Activated CD4-positive, alpha-beta T cell treated with anti-CD3 and anti-CD28 coated beads, Interleukin-2, amount 10 ng/mL, durations not matched to agents 7 days and 5 days (primary cell): ENCODE data around the gene ANKRD2. TPM values are rescaled to one million over a fixed set of nuclear protein-coding genes. Genes with fewer than 3 reads are reported as not detected.
"Not testable (repeated sequence)": the region's sequence is repeated elsewhere in the genome, so short reads cannot be mapped to it uniquely, and the experiment has no call there.

Experiments
- CTCF ChIA-PET: fragments of 350-600 bp; sonication (Branson Sonifier 250); formaldehyde crosslinking; loops from one replicate; lab custom pipeline; 2021; ENCODE audit warnings: antibody characterized with exemption; lab: Charles Lee
- POLR2A ChIA-PET: fragments of 350-600 bp; sonication (Branson Sonifier 250); formaldehyde crosslinking; loops from one replicate; lab custom pipeline; 2021; ENCODE audit warnings: antibody characterized with exemption; lab: Charles Lee
- DNase-seq: peaks from one replicate; pipeline ENCODE4 v3.0.0-alpha.2; 2020
- H3K27ac Mint-ChIP-seq: one replicate; pipeline ENCODE4 v1.8.0; 2021; ENCODE audit warnings: mild to moderate bottlenecking, moderate library complexity, mixed read lengths
- H3K27me3 Mint-ChIP-seq: one replicate; pipeline ENCODE4 v1.8.0; 2021; ENCODE audit warnings: mixed read lengths
- H3K36me3 Mint-ChIP-seq: one replicate; pipeline ENCODE4 v1.8.0; 2021; ENCODE audit warnings: low read depth, mixed read lengths
- H3K4me1 Mint-ChIP-seq: one replicate; pipeline ENCODE4 v1.8.0; 2021; ENCODE audit warnings: mixed read lengths
- H3K4me3 Mint-ChIP-seq: one replicate; pipeline ENCODE4 v1.8.0; 2021; ENCODE audit warnings: mild to moderate bottlenecking, moderate library complexity, mixed read lengths
- H3K9me3 Mint-ChIP-seq: one replicate; pipeline ENCODE4 v1.8.0; 2021; ENCODE audit warnings: mixed read lengths
- total RNA-seq, 2 experiments: library from RNA; stranded (reverse); gene quantifications; one replicate each; pipeline ENCODE4 v1.2.3, GENCODE V29; 2021

ANKRD2 gene
- total RNA-seq, 2 experiments from 2014 or later: 0.37 TPM; not detected in 1

GRCh38 chr10:97566336-97566996 lies 6.1 kb upstream of the ANKRD2 start:
- no peak for DNase-seq
- POLR2A ChIA-PET: no interaction called here
- H3K4me1 Mint-ChIP-seq: no peaks in the 10 kb centered on the region
- H3K9me3 Mint-ChIP-seq: peaks cover 3% of the 10 kb centered on the region
- H3K27me3 Mint-ChIP-seq: no peaks in the 10 kb centered on the region
- CTCF ChIA-PET: no interaction called here
- no peak overlapping the region for H3K4me3 Mint-ChIP-seq
- H3K27ac Mint-ChIP-seq: no peak overlapping the region
- H3K36me3 Mint-ChIP-seq: no peaks in the 10 kb centered on the region

- no peak overlapping the region for H3K4me3 Mint-ChIP-seq
- no peaks in the 10 kb centered on the region for H3K27me3 Mint-ChIP-seq
- no peaks in the 10 kb centered on the region for H3K4me1 Mint-ChIP-seq
- CTCF ChIA-PET: interaction anchor here (1.7 kb wide), 1 partner anchor 50 kb away, joined by 3 read pairs; no protein-coding TSS in a partner anchor
- POLR2A ChIA-PET: no interaction called here
- no peak for DNase-seq
- no peak overlapping the region for H3K27ac Mint-ChIP-seq
- H3K9me3 Mint-ChIP-seq: no peaks in the 10 kb centered on the region
- H3K36me3 Mint-ChIP-seq: no peaks in the 10 kb centered on the region
These were observed 4.7 kb upstream of the ANKRD2 start for GRCh38 chr10:97567891-97568290.

- Mint-ChIP-seq H3K4me3 (no peak overlapping the region), H3K27ac (no peak overlapping the region), H3K36me3 (no peaks in the 10 kb centered on the region), H3K4me1 (no peaks in the 10 kb centered on the region), H3K27me3 (no peaks in the 10 kb centered on the region), H3K9me3 (no peaks in the 10 kb centered on the region)
- CTCF ChIA-PET: no interaction called here
- no peak for DNase-seq
- POLR2A ChIA-PET: no interaction called here
These were observed 2.3 kb upstream of the ANKRD2 start for GRCh38 chr10:97570146-97570788.

GRCh38 chr10:97570789-97571471 lies 1.6 kb upstream of the ANKRD2 start:
- ChIA-PET POLR2A (no interaction called here), CTCF (interaction anchor here (1.2 to 2.3 kb wide), 7 partner anchors 10 to 95 kb away, joined by 3 to 11 read pairs (median 8); no protein-coding TSS in a partner anchor)
- no peaks in the 10 kb centered on the region for H3K27me3 Mint-ChIP-seq
- no peak for DNase-seq
- no peaks in the 10 kb centered on the region for H3K36me3 Mint-ChIP-seq
- H3K27ac Mint-ChIP-seq: no peak overlapping the region
- no peak overlapping the region for H3K4me3 Mint-ChIP-seq
- no peaks in the 10 kb centered on the region for H3K4me1 Mint-ChIP-seq
- H3K9me3 Mint-ChIP-seq: no peaks in the 10 kb centered on the region

DNA sequence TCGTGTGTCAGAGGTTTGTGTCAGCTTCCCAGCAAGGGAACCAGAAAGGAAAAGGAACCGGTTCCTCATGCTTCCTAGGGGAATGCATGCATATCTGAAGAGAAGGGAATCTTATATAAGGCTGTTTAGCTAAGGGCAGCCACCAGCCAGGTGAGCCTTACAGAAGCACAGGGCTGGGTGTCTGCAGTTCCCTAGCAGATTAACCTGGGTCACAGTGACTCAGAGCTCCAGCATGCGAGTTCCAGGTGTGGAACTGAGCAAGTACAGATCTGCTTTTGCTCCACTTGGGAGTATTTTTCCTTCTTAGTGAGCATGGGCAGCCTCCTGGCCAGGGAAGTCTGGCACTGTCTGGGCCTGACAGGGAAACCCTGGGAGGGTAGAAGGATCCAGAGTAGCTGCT lies 957 bp upstream of the ANKRD2 start:
- DNase-seq: no peak
- Mint-ChIP-seq H3K9me3 (no peaks in the 10 kb centered on the region), H3K36me3 (no peaks in the 10 kb centered on the region), H3K27ac (no peak overlapping the region), H3K27me3 (no peaks in the 10 kb centered on the region), H3K4me3 (no peak overlapping the region), H3K4me1 (no peaks in the 10 kb centered on the region)
- ChIA-PET CTCF (interaction anchor here (0.6 to 2.5 kb wide), 14 partner anchors 10 to 153 kb away, joined by 3 to 11 read pairs (median 5); partner anchors contain the start of genes C10orf62 and HOGA1), POLR2A (no interaction called here)

GRCh38 chr10:97573021-97573420 lies 442 bp downstream of the ANKRD2 start:
- Mint-ChIP-seq H3K27me3 (no peaks in the 10 kb centered on the region), H3K4me3 (no peak overlapping the region), H3K4me1 (no peaks in the 10 kb centered on the region), H3K27ac (no peak overlapping the region), H3K36me3 (no peaks in the 10 kb centered on the region), H3K9me3 (no peaks in the 10 kb centered on the region)
- CTCF ChIA-PET: interaction anchor here (1.0 to 2.5 kb wide), 7 partner anchors 11 to 40 kb away, joined by 4 to 11 read pairs (median 8); partner anchors contain the start of genes C10orf62 and HOGA1
- POLR2A ChIA-PET: no interaction called here
- DNase-seq: no peak

DNA sequence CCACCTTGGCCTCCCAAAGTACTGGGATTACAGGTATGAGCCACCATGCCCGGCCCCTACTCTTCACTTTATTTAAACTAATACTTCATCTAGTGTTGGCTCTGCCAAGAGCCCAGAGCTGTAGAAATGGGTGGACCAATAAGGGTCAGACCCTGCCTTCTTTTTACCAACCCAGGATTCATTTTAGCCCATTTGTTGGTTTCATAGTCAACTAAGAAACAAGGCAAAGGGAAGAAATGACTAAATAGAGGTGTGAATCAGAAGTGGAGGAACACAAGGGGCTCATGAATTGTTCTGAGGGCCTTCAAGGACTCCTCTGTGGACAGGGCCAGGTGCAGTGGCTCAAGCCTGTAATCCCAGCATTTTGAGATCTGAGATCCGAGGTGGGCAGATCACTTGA lies 1.1 kb downstream of the ANKRD2 start:
- no peak overlapping the region for H3K27ac Mint-ChIP-seq
- no peak overlapping the region for H3K4me3 Mint-ChIP-seq
- H3K27me3 Mint-ChIP-seq: no peaks in the 10 kb centered on the region
- H3K9me3 Mint-ChIP-seq: no peaks in the 10 kb centered on the region
- no peak for DNase-seq
- ChIA-PET CTCF (interaction anchor here (1.0 to 2.5 kb wide), 3 partner anchors 16 to 23 kb away, joined by 5 to 9 read pairs (median 7); partner anchors contain the start of gene C10orf62), POLR2A (no interaction called here)
- no peaks in the 10 kb centered on the region for H3K36me3 Mint-ChIP-seq
- no peaks in the 10 kb centered on the region for H3K4me1 Mint-ChIP-seq

- CTCF ChIA-PET: interaction anchor here (0.9 to 1.5 kb wide), 6 partner anchors 10 to 143 kb away, joined by 3 to 7 read pairs (median 4); partner anchors contain the start of gene HOGA1
- H3K36me3 Mint-ChIP-seq: no peaks in the 10 kb centered on the region
- peaks cover 1% of the 10 kb centered on the region for H3K27me3 Mint-ChIP-seq
- H3K27ac Mint-ChIP-seq: no peak overlapping the region
- no peak for DNase-seq
- H3K9me3 Mint-ChIP-seq: no peaks in the 10 kb centered on the region
- POLR2A ChIA-PET: no interaction called here
- H3K4me1 Mint-ChIP-seq: no peaks in the 10 kb centered on the region
- no peak overlapping the region for H3K4me3 Mint-ChIP-seq
These were observed 2.0 kb downstream of the ANKRD2 start for GRCh38 chr10:97574374-97575126.

GRCh38 chr10:97575127-97575668 lies 2.6 kb downstream of the ANKRD2 start:
- ChIA-PET POLR2A (no interaction called here), CTCF (interaction anchor here (0.9 to 1.5 kb wide), 7 partner anchors 9 to 142 kb away, joined by 3 to 5 read pairs (median 4); partner anchors contain the start of gene HOGA1)
- Mint-ChIP-seq H3K27me3 (peaks cover 1% of the 10 kb centered on the region), H3K4me1 (no peaks in the 10 kb centered on the region), H3K4me3 (no peak overlapping the region), H3K36me3 (no peaks in the 10 kb centered on the region), H3K9me3 (no peaks in the 10 kb centered on the region), H3K27ac (no peak overlapping the region)
- no peak for DNase-seq

DNA sequence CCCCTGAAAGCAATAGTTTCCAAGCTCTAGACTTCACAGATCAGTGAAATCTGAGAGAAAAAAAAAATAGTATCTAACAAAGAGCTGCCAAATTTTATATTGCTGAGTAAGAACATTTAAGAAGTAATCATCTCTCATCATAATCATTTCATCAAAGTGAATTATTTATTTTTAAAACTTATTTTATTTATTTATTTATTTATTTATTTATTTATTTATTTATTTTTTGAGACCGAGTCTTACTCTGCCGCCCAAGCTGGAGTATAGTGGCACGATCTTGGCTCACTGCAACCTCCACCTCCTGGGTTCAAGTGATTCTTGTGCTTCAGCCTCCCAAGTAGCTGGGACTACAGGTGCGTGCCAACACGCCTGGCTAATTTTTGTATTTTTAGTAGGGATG lies 3.9 kb downstream of the ANKRD2 start:
- H3K27me3 Mint-ChIP-seq, H3K4me1 Mint-ChIP-seq, H3K4me3 Mint-ChIP-seq, H3K27ac Mint-ChIP-seq, DNase-seq, H3K9me3 Mint-ChIP-seq, H3K36me3 Mint-ChIP-seq, POLR2A ChIA-PET: not testable (repeated sequence)
- CTCF ChIA-PET: interaction anchor here (0.6 to 1.3 kb wide), 3 partner anchors 9 to 723 kb away, joined by 3 to 4 read pairs (median 4); no protein-coding TSS in a partner anchor

- POLR2A ChIA-PET: no interaction called here
- no peak for DNase-seq
- CTCF ChIA-PET: no interaction called here
- Mint-ChIP-seq H3K27me3 (peaks cover 1% of the 10 kb centered on the region), H3K36me3 (no peaks in the 10 kb centered on the region), H3K4me1 (no peaks in the 10 kb centered on the region), H3K4me3 (no peak overlapping the region), H3K9me3 (no peaks in the 10 kb centered on the region), H3K27ac (no peak overlapping the region)
These were observed 5.1 kb downstream of the ANKRD2 start for GRCh38 chr10:97577701-97578100.

GRCh38 chr10:97578171-97578844 lies 5.7 kb downstream of the ANKRD2 start:
- H3K27ac Mint-ChIP-seq: no peak overlapping the region
- POLR2A ChIA-PET: no interaction called here
- CTCF ChIA-PET: no interaction called here
- no peak for DNase-seq
- H3K4me1 Mint-ChIP-seq: no peaks in the 10 kb centered on the region
- H3K27me3 Mint-ChIP-seq: peaks cover 1% of the 10 kb centered on the region
- H3K4me3 Mint-ChIP-seq: no peak overlapping the region
- H3K36me3 Mint-ChIP-seq: no peaks in the 10 kb centered on the region
- no peaks in the 10 kb centered on the region for H3K9me3 Mint-ChIP-seq
